ENCODE results near the gene NBEA.

The NBEA gene

DNA sequence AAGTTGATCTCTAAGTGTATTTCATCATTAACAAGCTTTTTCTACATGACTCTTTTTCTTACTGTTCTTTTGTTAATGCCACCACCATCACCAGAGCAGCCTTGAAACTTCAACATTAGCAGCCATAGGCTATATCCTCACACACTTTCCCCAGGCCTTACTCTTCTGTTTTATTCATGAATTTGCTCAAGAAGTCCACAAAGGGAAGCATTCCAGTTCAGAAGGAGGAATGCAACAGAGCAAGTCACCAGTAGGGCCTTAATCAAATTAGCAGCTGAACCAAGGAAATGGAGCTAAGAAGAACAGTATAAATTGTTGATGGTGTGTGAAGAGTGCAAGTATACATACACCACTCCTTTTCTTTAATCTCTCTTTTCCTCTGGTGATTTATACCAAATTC, 223.1 kb downstream of the NBEA start:
- no peak for DNase-seq (ENCODE audit: low read depth)

DNA sequence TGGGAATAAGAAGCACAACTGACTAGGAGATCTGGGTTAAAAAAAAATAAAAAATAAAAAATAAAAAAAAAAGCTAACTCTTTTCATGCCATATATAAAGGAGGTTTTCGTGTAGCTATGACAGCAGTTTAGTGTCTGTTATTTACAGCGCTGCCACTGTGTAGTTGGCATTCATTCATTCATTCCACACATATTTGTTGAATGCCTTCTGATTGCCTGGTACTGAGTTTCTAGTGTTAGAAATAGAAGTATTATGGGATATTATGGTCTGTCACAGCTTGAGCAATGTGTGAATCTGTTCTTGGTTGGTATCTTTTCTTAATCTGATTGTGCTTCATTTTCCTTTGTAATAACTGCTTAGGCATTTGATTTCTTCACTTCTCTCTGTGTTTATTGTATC, 237.4 kb downstream of the NBEA start:
- no peak for DNase-seq (ENCODE audit: low read depth)

DNA sequence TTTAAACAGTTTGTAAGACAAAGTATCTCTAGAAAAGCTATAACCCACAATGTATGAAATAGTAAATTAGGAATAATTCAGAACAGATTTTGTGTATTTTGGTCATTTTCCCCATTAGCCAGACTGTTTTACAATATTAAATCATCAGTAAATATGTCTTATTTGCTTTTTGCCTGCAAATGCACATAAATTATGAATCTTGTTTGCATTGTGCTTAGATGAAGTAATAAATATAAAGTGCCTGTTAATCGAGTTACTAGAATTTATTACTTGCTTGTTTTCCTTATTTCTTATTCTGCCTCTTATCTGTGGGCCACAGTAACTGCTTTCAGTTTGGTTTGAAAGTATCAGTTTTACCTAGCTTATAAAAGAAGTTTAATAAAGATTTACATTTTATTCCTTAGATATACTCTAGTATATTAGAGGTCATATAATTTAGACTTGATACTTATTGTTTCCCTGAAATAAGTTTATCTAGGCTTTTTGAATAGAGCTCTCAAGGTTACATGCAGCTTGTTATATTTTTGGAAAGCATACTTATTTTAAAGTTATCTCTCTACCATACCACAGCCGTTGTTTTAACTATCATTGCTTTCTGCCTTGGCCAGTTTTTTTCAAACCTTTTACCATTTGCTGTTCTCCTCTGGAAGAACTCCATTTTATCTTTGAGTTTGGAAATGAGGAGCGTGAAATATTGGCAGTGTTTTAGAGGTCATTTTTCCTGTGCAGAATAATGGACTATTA, 238.0 kb downstream of the NBEA start:
- no peak for DNase-seq (ENCODE audit: low read depth)

DNA sequence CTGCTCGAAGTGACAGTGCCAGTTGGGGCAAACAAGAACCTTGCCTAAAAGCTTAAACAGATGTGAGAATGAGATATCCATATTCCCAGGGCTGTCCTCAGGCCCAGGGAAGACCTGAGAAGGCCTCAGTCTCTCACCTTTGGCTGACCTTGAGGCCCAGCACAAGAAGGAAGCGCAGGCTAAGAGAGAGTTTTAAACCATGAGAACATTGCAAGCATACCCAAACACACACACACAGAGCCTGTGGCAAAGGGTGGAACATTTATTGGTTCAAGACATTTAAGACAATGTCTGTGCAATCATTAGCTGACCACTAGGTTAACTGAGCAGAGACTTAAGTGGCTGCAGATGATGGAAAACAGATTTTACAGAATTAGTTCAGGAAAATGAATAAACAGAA, 248.2 kb downstream of the NBEA start:
- DNase-seq (ENCODE audit: low read depth), result peak; percentile 52

DNA sequence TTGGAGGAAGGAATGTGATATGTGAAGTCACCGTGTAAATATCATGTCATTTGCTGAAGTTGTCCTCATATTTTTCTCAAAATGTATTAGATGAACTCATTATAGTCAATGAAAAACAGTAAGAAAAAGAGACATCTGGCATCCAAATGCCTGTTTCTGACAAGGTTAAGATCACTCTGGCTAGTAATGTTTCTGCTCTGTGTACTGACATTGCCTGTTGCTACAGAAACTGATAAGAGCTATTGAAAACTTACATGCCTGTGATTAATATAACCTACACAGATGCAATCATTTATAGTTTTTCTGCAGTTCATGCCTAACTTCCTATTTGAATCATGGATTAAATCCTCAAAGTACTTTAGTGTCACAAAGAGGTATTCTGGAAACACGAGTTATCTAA, 249.8 kb downstream of the NBEA start:
- DNase-seq (ENCODE audit: low read depth), result peak; percentile 14

DNA sequence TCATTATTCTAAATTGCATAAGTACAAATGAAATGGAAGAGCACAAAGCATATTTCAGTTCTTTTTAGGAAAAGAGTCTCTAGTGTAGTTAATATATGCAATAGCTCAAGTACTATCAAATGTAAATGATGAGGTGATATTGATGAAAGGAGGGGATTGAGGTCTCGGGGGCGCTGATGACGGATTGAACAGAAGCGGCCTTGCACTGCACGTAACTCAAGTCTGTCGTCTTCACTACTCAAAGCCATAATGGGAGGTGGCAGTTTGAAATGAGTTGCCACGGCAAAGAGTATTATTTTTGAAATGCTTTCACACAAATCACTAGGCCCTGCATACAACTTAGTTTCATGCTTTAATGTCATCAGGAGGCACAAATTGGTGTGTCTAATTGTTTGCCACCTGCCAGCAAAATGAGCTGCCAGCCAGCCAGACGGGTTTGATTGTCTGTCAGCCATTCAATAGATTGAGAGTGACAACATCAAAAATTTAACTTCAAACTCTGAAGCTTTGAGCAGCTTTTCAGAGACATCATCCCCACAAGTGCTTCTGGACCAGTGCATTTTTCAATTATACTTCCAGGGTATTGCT, 256.6 kb downstream of the NBEA start:
- DNase-seq (ENCODE audit: low read depth), result no peak

DNA sequence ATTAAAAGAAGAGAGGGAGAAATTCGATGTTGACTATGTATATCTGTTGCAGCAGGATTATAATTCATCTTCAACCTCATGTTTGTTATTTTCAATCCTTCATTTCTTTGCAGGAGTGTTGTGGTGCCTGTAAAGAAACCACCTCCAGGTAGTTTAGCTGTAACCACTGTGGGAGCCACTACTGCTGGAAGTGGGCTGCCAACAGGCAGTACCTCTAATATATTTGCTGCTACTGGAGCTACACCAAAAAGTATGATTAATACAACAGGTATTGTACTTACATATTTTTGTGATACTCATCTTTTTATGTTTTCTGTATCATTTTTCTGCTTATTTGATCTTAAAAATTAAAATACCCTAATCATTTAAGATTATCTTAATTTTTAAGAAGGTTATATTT, 266.5 kb downstream of the NBEA start:
- DNase-seq (ENCODE audit: low read depth), result no peak

DNA sequence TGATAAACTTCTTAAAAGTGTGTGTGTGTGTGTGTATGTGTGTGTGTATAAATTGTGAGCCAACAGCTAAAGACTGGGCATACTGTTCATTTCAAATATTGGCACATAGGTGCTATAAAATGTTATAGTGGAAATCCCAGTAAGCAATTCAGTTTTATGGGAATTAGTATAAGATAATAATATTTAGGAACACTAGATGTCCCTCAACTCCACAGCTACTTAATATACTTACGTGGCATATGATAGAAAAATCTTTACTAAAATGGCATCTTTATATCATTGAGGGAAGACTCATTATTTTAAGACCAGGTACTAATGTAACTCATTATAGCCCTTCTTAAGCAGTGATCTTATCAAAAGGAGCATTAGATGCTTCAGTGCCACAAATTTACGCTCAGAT, 268.2 kb downstream of the NBEA start:
- DNase-seq (ENCODE audit: low read depth), result no peak

DNA sequence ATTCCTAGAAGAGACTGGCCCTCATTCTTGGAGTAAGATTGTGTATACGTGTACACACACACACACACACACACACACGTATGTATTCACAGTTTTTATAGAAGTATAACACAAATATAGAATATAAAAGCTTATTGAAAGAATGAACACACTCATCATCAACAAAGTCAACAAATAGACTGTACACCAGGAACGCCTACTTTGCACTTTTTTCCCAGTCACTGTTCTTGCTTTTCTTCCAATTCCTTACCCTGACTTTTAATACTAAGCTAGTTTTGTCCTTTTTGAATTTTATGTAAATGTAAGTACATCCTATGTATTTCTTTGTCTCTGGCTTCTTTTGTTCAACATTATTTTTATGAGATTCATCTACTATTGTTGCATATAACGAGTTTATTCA, 269.9 kb downstream of the NBEA start:
- DNase-seq (ENCODE audit: low read depth), result no peak

DNA sequence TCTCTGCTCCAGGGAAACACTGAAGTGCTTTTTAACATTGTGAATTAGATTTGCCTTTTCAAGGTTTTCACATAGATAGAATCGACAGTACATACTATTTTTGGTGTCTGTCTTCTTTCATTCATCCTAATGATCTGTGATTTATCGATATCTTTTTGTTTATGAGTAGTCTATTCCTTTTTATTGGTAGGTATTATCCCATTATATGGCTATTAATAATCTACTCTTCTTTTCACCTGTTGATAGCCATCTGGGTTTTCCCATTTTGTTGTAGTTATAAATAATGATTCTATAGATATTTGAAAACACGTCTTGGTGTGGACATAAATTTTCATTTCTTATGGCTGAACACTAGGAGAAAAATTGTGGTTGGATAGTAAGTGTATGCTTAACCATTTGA, 271.8 kb downstream of the NBEA start:
- no peak for DNase-seq (ENCODE audit: low read depth)

DNA sequence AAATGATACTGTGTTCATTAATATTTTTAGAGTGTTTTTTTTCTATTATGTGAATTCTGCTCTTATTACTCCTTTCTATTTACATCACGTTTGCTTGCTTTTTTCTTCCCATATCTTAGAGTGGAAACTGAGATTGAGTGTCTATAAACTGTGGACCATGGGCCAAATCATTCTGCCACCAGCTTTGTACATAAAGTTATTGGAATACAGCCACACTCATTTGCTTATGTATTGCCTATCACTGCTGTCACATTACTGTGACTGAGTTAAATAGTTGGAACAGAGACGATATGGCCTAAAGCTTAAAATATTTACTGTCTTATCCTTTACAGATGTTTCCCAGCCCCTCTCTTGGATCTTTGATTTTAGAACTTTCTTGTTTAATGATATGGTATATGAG, 274.1 kb downstream of the NBEA start:
- DNase-seq (ENCODE audit: low read depth), result no peak

DNA sequence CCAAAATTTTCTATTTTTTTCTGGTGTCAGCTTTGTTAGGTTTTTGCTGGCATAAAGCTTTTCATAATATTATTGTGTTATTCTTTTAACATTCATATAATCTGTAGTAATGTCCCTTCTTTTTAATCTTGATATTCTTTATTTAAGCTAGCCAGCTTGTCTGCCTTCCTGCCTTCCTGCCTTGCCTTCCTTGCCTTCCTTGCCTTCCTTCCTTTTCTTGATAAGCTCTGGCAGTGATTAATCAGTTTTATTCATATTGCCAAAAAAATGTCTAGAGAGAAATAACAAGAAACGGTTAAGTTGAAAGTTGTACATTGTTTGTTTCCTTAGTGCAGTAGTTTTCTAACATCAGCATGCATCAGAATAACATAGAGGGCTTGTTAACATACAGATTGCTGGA, 277.0 kb downstream of the NBEA start:
- DNase-seq (ENCODE audit: low read depth), result no peak

DNA sequence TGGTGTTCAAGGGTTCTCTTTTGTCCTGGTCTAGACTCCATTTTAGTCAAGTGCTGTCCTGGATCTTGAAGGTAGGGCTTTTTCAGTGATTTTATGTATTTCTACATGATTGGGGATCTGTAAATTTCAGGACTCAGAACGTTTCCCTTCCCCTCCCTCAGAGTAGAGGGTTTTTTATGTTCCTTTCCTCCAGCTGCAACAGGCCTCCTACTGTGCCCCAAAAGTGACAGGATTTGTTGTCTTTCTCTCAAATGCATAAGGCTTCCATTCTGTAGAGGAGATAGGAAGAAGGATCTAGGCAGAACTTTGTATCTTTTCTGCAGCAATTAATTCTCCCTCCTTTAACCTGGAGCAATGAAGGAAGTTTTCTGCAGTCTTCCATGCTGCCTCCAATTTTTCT, 283.1 kb downstream of the NBEA start:
- no peak for DNase-seq (ENCODE audit: low read depth)

DNA sequence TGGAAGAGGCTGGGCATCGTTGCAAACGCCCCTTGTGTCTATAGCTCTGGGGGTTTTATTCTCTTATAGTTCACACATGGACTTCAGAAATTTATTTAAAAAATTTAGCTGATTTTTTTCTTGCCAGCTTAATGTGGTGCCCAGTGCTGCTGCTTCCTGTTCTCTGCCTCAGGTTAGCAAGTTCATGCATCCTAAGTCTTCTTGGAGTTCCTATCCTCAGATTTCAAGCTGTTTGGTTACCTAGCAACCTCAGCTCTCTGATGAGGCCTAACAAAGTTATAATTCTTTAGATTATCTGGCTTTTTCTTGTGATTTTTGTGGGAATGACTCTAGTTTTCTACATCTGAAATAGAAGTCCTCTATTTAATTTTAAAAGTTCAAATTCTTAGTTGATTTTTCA, 283.5 kb downstream of the NBEA start:
- no peak for DNase-seq (ENCODE audit: low read depth)

DNA sequence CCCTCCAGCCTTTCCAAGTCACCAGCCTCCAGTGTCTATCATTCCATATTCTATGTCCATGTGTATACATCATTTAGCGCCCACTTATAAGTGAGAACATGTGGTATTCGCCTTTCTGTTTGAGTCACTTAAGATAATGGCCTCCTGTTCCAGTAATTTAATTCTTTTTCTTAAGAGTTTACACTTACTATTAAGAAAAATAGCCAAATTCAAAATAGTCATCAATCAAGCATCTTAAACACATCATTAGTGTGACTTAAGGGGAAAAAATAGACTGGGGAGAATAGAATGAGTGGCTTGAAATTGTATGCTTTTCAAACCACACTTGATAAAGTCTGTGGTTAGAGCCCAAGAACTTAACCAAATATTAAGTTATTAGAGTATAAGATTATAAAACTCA, 286.5 kb downstream of the NBEA start:
- DNase-seq (ENCODE audit: low read depth), result no peak

DNA sequence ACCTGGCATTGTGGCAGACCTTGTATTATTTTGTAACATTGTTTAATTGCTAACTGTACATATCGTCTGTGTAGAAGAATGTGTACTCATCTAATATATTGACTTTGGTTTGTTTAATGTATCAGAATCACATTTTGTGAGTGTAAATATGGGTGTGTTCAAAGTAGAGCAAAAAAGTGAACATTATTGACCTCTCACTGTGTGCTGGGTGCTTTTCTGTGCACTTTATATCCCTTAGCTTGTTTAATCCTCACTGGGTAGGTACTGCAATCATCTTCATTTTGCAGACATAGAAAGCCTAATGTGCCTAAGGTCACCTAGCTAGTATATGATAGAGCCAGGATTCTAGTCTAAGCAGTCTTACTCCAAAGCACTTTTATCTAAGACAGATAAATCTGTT, 289.4 kb downstream of the NBEA start:
- no peak for DNase-seq (ENCODE audit: low read depth)

DNA sequence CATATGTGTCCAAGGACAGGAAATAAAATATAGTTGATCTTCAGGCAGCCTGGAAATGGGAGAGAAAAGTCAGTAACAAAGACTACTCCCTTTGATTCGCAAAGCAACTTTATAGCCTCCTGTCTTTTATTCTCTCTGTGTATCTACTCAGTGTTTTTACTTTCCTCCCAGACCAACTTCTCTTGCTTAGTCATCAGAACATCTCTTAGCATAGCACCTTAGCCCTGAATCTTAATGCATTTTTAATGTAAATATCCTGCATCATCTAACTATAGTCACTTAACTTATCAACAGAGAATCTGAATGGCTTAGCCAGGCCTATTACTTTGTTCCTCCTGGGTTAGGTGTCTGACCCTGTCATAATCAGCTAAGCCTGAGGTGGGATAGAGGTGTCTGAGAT, 296.2 kb downstream of the NBEA start:
- DNase-seq (ENCODE audit: low read depth), result no peak

DNA sequence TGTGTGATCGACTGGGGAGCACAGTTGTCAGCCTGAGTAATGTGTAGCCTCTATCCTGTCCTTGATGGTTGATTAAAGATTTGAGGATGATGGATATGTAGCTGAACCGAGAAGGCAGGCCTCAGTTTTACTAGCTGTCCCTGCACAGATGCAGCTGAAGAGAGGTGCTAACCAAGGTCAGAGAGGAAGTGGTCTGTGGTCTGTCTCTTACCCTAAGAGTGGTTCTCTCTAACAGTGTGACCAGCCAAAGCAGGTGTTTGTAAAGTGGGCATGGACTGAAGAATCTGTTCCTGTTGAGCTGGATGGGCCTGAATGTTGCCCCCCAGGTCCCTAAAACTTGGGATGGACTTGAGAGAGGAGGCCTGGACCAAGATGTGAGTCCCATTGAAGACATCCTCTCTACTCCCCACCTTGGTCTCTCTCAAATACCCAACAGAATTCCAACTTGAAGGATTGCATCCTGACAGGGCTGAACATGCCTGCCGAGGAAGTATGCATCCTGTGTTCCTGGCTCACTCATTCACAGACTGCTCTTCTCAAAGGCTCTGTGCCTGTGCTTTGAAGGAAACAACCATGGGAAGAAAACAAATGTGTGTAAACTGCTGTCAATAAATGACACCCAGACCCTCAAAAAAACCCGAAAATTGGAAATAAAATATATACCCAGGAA, 310.6 kb downstream of the NBEA start:
- DNase-seq (ENCODE audit: low read depth), result no peak

DNA sequence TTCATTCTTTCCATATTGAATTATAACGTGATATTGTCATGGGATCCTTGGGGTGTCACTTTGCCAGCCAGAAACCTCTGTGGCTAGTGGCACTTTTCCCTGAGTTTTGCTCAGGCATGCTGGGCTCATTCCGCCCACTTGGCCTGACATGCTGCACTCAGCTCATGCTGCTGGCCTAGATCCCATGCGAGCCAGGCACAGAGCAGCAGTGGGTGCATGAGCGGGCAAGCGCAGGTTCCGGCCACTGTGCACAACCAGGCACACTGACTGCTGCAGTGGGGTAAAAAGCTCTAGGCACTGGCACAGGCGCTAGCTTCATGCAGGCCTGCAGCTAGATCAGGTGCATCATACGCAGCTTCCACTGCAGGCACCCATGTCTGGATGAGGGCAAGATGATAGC, 313.2 kb downstream of the NBEA start:
- no peak for DNase-seq (ENCODE audit: low read depth)

DNA sequence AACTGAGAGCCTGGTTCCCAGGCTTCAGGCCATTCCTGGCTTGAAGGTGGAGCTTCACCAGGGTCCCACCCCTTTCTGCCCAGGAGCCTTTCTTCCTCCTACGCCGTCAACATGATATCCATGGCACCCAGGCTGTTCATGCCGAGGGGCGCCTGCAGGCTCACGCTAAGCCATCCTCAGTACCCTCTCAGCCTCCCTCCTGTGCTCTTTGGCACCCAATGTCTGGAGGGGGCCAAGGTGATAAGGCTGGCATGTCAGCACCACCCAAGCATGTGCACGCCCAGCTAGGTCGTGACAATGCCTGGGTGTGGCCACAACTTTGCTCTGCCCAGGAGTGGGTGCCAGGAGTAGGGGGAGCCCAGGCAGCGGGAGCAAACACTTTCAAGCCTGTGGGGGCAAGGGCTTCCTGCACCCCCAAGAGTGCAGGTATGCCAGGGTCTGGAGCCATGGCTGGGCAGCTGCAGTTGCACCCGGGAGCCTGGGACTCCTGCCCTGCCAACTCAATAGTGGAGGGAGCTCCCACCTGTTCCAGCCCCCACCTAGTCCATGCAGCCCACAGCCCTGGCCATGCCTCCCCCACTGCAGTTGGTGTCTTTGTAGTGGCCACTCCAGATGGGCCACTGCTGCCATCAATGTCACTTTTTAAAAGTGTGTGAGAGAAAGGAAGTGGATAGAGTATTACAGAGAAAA, 314.5 kb downstream of the NBEA start:
- no peak for DNase-seq (ENCODE audit: low read depth)

DNA sequence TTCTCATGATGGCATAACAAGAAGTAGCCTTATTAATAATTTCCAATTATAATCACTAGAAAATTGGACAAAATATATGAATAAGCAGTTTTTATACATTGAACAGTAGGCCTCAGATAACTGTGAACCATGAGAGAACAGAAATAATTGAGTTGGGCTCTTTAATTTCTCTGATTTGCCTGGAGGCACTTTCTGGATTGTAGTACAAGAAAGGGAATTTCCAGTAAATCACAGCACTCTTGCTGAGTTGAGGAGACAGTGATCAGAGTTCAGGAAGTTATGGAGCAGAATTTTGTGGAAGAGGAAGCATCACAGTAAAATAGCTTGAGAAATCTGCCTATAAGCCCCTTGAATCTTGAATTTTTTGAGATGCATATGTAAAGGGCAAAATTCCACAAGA, 318.2 kb downstream of the NBEA start:
- DNase-seq (ENCODE audit: low read depth), result no peak

DNA sequence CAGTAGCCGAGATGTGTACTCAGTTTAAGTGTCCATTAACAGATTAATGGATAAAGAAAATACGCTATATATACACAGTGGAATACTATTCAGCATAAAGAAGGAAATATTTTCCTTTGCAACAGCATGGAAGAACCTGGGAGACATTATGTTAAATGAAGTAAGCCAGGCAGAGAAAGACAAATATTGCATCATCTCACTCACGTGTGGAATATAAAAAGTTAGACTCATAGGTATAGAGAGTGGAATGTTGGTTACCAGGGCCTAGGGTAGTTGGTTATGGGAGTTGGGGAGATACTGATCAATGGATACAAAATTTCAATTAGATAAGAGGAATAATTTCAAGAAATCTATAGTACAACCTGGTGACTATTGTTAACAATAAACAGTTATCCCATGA, 324.3 kb downstream of the NBEA start:
- no peak for DNase-seq (ENCODE audit: low read depth)

DNA sequence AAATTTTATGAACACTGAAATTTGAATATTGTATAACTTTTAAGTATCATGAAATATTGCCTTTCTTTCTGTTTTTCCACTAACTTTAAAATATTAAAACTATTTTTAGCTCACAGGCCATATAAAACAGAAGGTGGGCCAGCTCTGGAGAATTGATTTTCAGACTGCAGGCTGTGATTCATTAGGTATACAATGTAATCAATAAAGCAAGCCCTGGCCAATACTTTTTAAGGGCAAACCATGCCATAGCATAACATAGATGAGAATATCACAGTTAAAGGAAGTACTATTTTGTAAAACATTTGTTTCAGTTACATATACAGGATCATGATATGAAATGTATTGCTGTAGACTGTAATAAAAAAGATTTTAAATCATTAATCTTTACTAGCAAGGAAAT, 336.8 kb downstream of the NBEA start:
- no peak for DNase-seq (ENCODE audit: low read depth)
